ENCODE data around the gene REG3G.

Gene REG3G

GRCh38 chr2:79025421-79025820 is at the start of gene REG3G:
TSS of gene REG3G (plus strand) at chr2:79025702. CDS start at chr2:79026094, 392 bp downstream.
- DNase-seq (ENCODE audit: low read depth), result no peak

- no peak for DNase-seq (ENCODE audit: low read depth)
Observed at GRCh38 chr2:78977661-78978145, 47.8 kb upstream of the REG3G start.

GRCh38 chr2:78978340-78978739 is 47.2 kb upstream of the REG3G start:
- DNase-seq (ENCODE audit: low read depth), result no peak

- DNase-seq (ENCODE audit: low read depth), result no peak
Observed at GRCh38 chr2:78979380-78980151, 45.9 kb upstream of the REG3G start.

GRCh38 chr2:78980152-78980465 is 45.4 kb upstream of the REG3G start:
- no peak for DNase-seq (ENCODE audit: low read depth)

GRCh38 chr2:78980871-78981270 is 44.6 kb upstream of the REG3G start:
- DNase-seq (ENCODE audit: low read depth), result no peak

- DNase-seq (ENCODE audit: low read depth), result no peak
Observed at GRCh38 chr2:78982638-78983330, 42.7 kb upstream of the REG3G start.

GRCh38 chr2:78984386-78984785 is 41.1 kb upstream of the REG3G start:
- no peak for DNase-seq (ENCODE audit: low read depth)

- no peak for DNase-seq (ENCODE audit: low read depth)
Observed at GRCh38 chr2:78985558-78985957, 39.9 kb upstream of the REG3G start.

- DNase-seq (ENCODE audit: low read depth), result no peak
Observed at GRCh38 chr2:78989051-78989450, 36.5 kb upstream of the REG3G start.

GRCh38 chr2:78992451-78992806 is 33.1 kb upstream of the REG3G start:
- DNase-seq (ENCODE audit: low read depth), result no peak

- DNase-seq (ENCODE audit: low read depth), result no peak
Observed at GRCh38 chr2:78992807-78993517, 32.5 kb upstream of the REG3G start.

- no peak for DNase-seq (ENCODE audit: low read depth)
Observed at GRCh38 chr2:78993518-78994148, 31.9 kb upstream of the REG3G start.

- DNase-seq (ENCODE audit: low read depth), result no peak
Observed at GRCh38 chr2:78994789-78995188, 30.7 kb upstream of the REG3G start.

GRCh38 chr2:78999406-78999805 is 26.1 kb upstream of the REG3G start:
- no peak for DNase-seq (ENCODE audit: low read depth)

- DNase-seq (ENCODE audit: low read depth), result no peak
Observed at GRCh38 chr2:79000008-79000576, 25.4 kb upstream of the REG3G start.

- DNase-seq (ENCODE audit: low read depth), result no peak
Observed at GRCh38 chr2:79001285-79001684, 24.2 kb upstream of the REG3G start.

GRCh38 chr2:79004680-79005079 is 20.8 kb upstream of the REG3G start:
- DNase-seq (ENCODE audit: low read depth), result no peak

GRCh38 chr2:79005216-79005615 is 20.3 kb upstream of the REG3G start:
- no peak for DNase-seq (ENCODE audit: low read depth)

GRCh38 chr2:79009388-79009787 is 16.1 kb upstream of the REG3G start:
- no peak for DNase-seq (ENCODE audit: low read depth)

GRCh38 chr2:79011496-79011895 is 14.0 kb upstream of the REG3G start:
- no peak for DNase-seq (ENCODE audit: low read depth)

- no peak for DNase-seq (ENCODE audit: low read depth)
Observed at GRCh38 chr2:79013629-79014028, 11.9 kb upstream of the REG3G start.
